Mesenchymal stem cell (in vitro differentiated cells and primary cell): Measurements from ENCODE around the gene RASA2.

Source experiments
- DNase-seq: peaks from one replicate; pipeline ENCODE4 v3.0.0-alpha.2; 2013
- H2AFZ ChIP-seq: one replicate; pipeline ENCODE4 v1.6.1; 2013; ENCODE audit warnings: low read depth, mild to moderate bottlenecking, control low read depth, inconsistent platforms, low read length, moderate library complexity
- H2AK5ac ChIP-seq: 2 replicates; pipeline ENCODE4 v1.6.1; 2013; ENCODE audit warnings: low read length, moderate library complexity, mild to moderate bottlenecking, inconsistent platforms; ENCODE audit not compliant: severe bottlenecking
- H2BK120ac ChIP-seq: one replicate; pipeline ENCODE4 v1.6.1; 2013; ENCODE audit warnings: low read depth, mild to moderate bottlenecking, inconsistent platforms, low read length, moderate library complexity
- H2BK12ac ChIP-seq, 2 experiments: one replicate each; pipeline ENCODE4 v1.6.1; 2013; ENCODE audit warnings: inconsistent platforms in 2 of 2, low read length in 2 of 2, mild to moderate bottlenecking in 2 of 2, moderate library complexity in 2 of 2, control low read depth in 1 of 2
- H2BK15ac ChIP-seq: one replicate; pipeline ENCODE4 v1.6.1; 2013; ENCODE audit warnings: mild to moderate bottlenecking, low read depth, inconsistent platforms; ENCODE audit not compliant: poor library complexity, severe bottlenecking
- H2BK5ac ChIP-seq: 2 replicates; pipeline ENCODE4 v1.6.1; 2013; ENCODE audit warnings: low read depth, mild to moderate bottlenecking, low read length, control low read depth, inconsistent platforms; ENCODE audit not compliant: poor library complexity, severe bottlenecking
- H3K14ac ChIP-seq, 2 experiments: one replicate each; pipeline ENCODE4 v1.6.1; 2013; ENCODE audit warnings: inconsistent platforms in 2 of 2, low read length in 2 of 2, control low read depth in 1 of 2, mild to moderate bottlenecking in 1 of 2, moderate library complexity in 1 of 2
- H3K18ac ChIP-seq, 2 experiments: one replicate each; pipeline ENCODE4 v1.6.1; 2013; ENCODE audit warnings: inconsistent platforms in 2 of 2, low read length in 2 of 2, control low read depth in 1 of 2, low read depth in 1 of 2, mild to moderate bottlenecking in 1 of 2
- H3K23ac ChIP-seq, 2 experiments: one replicate each; pipeline ENCODE4 v1.6.1; 2013; ENCODE audit warnings: inconsistent platforms in 2 of 2, low read length in 2 of 2, mild to moderate bottlenecking in 2 of 2, moderate library complexity in 2 of 2, control low read depth in 1 of 2
- H3K27ac ChIP-seq: 2 replicates; pipeline ENCODE4 v1.5.1; 2013; ENCODE audit warnings: mild to moderate bottlenecking, moderate library complexity, low read length, control low read depth, inconsistent platforms; ENCODE audit not compliant: poor library complexity, severe bottlenecking
- H3K27me3 ChIP-seq, 2 experiments: 2 replicates each; pipeline versions ENCODE4 v1.6.1 to v1.7.0; 2013; ENCODE audit warnings: low read length in 2 of 2, mild to moderate bottlenecking in 2 of 2, moderate library complexity in 2 of 2, control low read depth in 1 of 2, inconsistent platforms in 1 of 2; ENCODE audit not compliant: control insufficient read depth in 1 of 2, insufficient read depth in 1 of 2
- H3K36me3 ChIP-seq, 2 experiments: 2 replicates each; pipeline versions ENCODE4 v1.6.1 to v1.7.0; 2013; ENCODE audit warnings: low read length in 2 of 2, control low read depth in 1 of 2, inconsistent platforms in 1 of 2, low read depth in 1 of 2, mild to moderate bottlenecking in 1 of 2; ENCODE audit not compliant: insufficient read depth in 2 of 2, control insufficient read depth in 1 of 2
- H3K4ac ChIP-seq, 2 experiments: one replicate each; pipeline ENCODE4 v1.6.1; 2013; ENCODE audit warnings: inconsistent platforms in 2 of 2, low read length in 2 of 2, mild to moderate bottlenecking in 2 of 2, moderate library complexity in 2 of 2, control low read depth in 1 of 2, low read depth in 1 of 2
- H3K4me1 ChIP-seq: 2 replicates; pipeline ENCODE4 v1.6.1; 2013; ENCODE audit warnings: low read depth, low read length, control low read depth; ENCODE audit not compliant: control insufficient read depth, insufficient read depth
- H3K4me2 ChIP-seq: 2 replicates; pipeline ENCODE4 v1.6.1; 2013; ENCODE audit warnings: low read length, mild to moderate bottlenecking, inconsistent platforms; ENCODE audit not compliant: poor library complexity, severe bottlenecking
- H3K4me3 ChIP-seq, 2 experiments: 2 replicates each; pipeline versions ENCODE4 v1.5.1 to v1.7.0; 2013; ENCODE audit warnings: low read length in 2 of 2, mild to moderate bottlenecking in 2 of 2, control low read depth in 1 of 2, low read depth in 1 of 2; ENCODE audit not compliant: insufficient read depth in 1 of 2
- H3K79me1 ChIP-seq: replicated peaks from 2 replicates; pipeline ENCODE4 v1.6.1; 2013; ENCODE audit warnings: mild to moderate bottlenecking, control low read depth, low read length, inconsistent platforms; ENCODE audit not compliant: poor library complexity, severe bottlenecking
- H3K9ac ChIP-seq: 2 replicates; pipeline ENCODE4 v1.7.0; 2013; ENCODE audit warnings: mild to moderate bottlenecking, low read length, moderate library complexity
- H3K9me3 ChIP-seq: 2 replicates; pipeline ENCODE4 v1.7.0; 2013; ENCODE audit warnings: mild to moderate bottlenecking, low read length; ENCODE audit not compliant: control insufficient read depth
- H4K8ac ChIP-seq: one replicate; pipeline ENCODE4 v1.6.1; 2013; ENCODE audit warnings: inconsistent platforms, mild to moderate bottlenecking, low read length, moderate library complexity
- H4K91ac ChIP-seq: one replicate; pipeline ENCODE4 v1.6.1; 2013; ENCODE audit warnings: mild to moderate bottlenecking, low read length, inconsistent platforms
- WGBS: methylation state at CpG from one replicate; pipeline ENCODE4 v1.1.7; 2013; ENCODE audit warnings: mixed read lengths; 5-methylcytosine and 5-hydroxymethylcytosine counted together

RASA2 gene

GRCh38 chr3:141578202-141578973 is 91.6 kb downstream of the RASA2 start:
- H2BK5ac ChIP-seq = no peak overlapping the region
- H2BK15ac ChIP-seq = no peak overlapping the region
- no peak overlapping the region for H4K91ac ChIP-seq
- H2AFZ ChIP-seq = no peak overlapping the region
- no peaks in the 10 kb centered on the region for H3K4me1 ChIP-seq
- no peak overlapping the region for H4K8ac ChIP-seq
- peak overlapping the region in 1 of 2 experiments; percentile 44 for H3K18ac ChIP-seq
- DNase-seq = peak; percentile 47
- peaks cover 6 to 77% of the 10 kb centered on the region in 2 experiments for H3K36me3 ChIP-seq
- no peak overlapping the region for H2AK5ac ChIP-seq
- no peak overlapping the region for H3K27ac ChIP-seq
- 97% methylated on average over 4 of the region's 4 CpGs for WGBS
- H3K14ac ChIP-seq = peak overlapping the region in 1 of 2 experiments; percentile 72
- H3K9ac ChIP-seq = no peak overlapping the region
- no peak overlapping the region for H3K4me2 ChIP-seq
- H3K4ac ChIP-seq = no peak overlapping the region
- no peaks in the 10 kb centered on the region for H3K27me3 ChIP-seq
- H3K23ac ChIP-seq = no peak overlapping the region
- no peak overlapping the region for H2BK12ac ChIP-seq
- no peak overlapping the region for H2BK120ac ChIP-seq
- no peaks in the 10 kb centered on the region for H3K9me3 ChIP-seq
- peaks cover 5% of the 10 kb centered on the region for H3K79me1 ChIP-seq
- no peak overlapping the region for H3K4me3 ChIP-seq

DNA sequence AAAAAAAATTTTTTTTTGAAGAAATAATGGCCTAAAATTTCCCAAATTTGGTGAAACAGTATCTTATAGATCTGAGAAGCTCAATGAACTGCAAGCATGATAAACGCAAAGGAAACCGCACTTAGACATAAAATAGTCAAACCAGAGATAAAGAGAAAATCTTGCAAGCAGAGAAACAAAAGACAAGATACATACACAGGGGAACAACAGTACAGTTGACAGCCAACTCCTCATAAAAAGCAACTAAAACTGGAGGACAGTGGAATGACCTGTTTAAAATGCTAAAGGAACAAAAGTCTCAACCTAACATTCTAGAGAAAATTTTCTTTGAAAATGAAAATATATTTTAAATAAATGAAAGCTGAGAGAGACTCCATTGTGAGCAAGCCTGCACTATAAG is 107.5 kb downstream of the RASA2 start:
- H2BK120ac ChIP-seq = no peak overlapping the region
- no peak overlapping the region for H2BK12ac ChIP-seq
- H3K23ac ChIP-seq = no peak overlapping the region
- H3K9ac ChIP-seq = no peak overlapping the region
- H4K91ac ChIP-seq = no peak overlapping the region
- no peak overlapping the region for H3K4ac ChIP-seq
- H3K4me1 ChIP-seq = no peaks in the 10 kb centered on the region
- H3K18ac ChIP-seq = no peak overlapping the region
- H3K9me3 ChIP-seq = peaks cover 5% of the 10 kb centered on the region
- no peaks in the 10 kb centered on the region for H3K27me3 ChIP-seq
- WGBS = 100% methylated on average over 2 of the region's 2 CpGs
- no peaks in the 10 kb centered on the region for H3K79me1 ChIP-seq
- no peak overlapping the region for H2BK5ac ChIP-seq
- no peak overlapping the region for H3K4me2 ChIP-seq
- no peak overlapping the region for H2AK5ac ChIP-seq
- no peak overlapping the region for H3K27ac ChIP-seq
- DNase-seq = no peak
- no peak overlapping the region for H3K14ac ChIP-seq
- peaks cover 8 to 94% of the 10 kb centered on the region in 2 experiments for H3K36me3 ChIP-seq
- no peak overlapping the region for H2AFZ ChIP-seq
- H3K4me3 ChIP-seq = no peak overlapping the region
- no peak overlapping the region for H2BK15ac ChIP-seq
- H4K8ac ChIP-seq = no peak overlapping the region

- Histone ChIP-seq H4K8ac (no peak overlapping the region), H3K36me3 (peaks cover 9 to 91% of the 10 kb centered on the region in 2 experiments), H3K79me1 (no peaks in the 10 kb centered on the region), H3K4ac (no peak overlapping the region), H3K23ac (no peak overlapping the region), H2BK15ac (no peak overlapping the region), H2BK120ac (no peak overlapping the region), H2BK5ac (no peak overlapping the region), H2AK5ac (no peak overlapping the region), H3K9me3 (peaks cover 5% of the 10 kb centered on the region), H3K4me1 (no peaks in the 10 kb centered on the region), H3K18ac (no peak overlapping the region), H2AFZ (no peak overlapping the region), H2BK12ac (no peak overlapping the region), H3K14ac (no peak overlapping the region), H3K27ac (no peak overlapping the region), H3K4me2 (no peak overlapping the region), H4K91ac (no peak overlapping the region), H3K9ac (no peak overlapping the region), H3K4me3 (no peak overlapping the region), H3K27me3 (no peaks in the 10 kb centered on the region)
- DNase-seq = no peak
- WGBS = 100% methylated on average over 2 of the region's 2 CpGs
Observed at GRCh38 chr3:141597931-141598330, 111.1 kb downstream of the RASA2 start.

- H3K9me3 ChIP-seq = no peaks in the 10 kb centered on the region
- H2BK15ac ChIP-seq = no peak overlapping the region
- H3K14ac ChIP-seq = no peak overlapping the region
- no peak overlapping the region for H2AFZ ChIP-seq
- no peak overlapping the region for H3K23ac ChIP-seq
- no peak overlapping the region for H3K18ac ChIP-seq
- no peak overlapping the region for H3K27ac ChIP-seq
- H3K4me2 ChIP-seq = no peak overlapping the region
- no peaks in the 10 kb centered on the region for H3K79me1 ChIP-seq
- no peak overlapping the region for H2BK5ac ChIP-seq
- no peak overlapping the region for H2BK12ac ChIP-seq
- H2BK120ac ChIP-seq = no peak overlapping the region
- H4K8ac ChIP-seq = no peak overlapping the region
- no peak overlapping the region for H3K4me3 ChIP-seq
- H3K9ac ChIP-seq = no peak overlapping the region
- H3K27me3 ChIP-seq = no peaks in the 10 kb centered on the region
- no peak overlapping the region for H4K91ac ChIP-seq
- no peak for DNase-seq
- WGBS = 98% methylated on average over 12 of the region's 12 CpGs
- H3K36me3 ChIP-seq = peaks cover 8 to 69% of the 10 kb centered on the region in 2 experiments
- H3K4me1 ChIP-seq = no peaks in the 10 kb centered on the region
- H2AK5ac ChIP-seq = no peak overlapping the region
- no peak overlapping the region for H3K4ac ChIP-seq
Observed at GRCh38 chr3:141600331-141600730, 113.5 kb downstream of the RASA2 start.
